Mesenteric fat pad (tissue), 1 donor: Measurements from ENCODE around the gene ANKRD35. TPM values are rescaled to one million over a fixed set of nuclear protein-coding genes. Genes with fewer than 3 reads are reported as not detected.

ENCODE experiments used
- microRNA-seq: library from miRNA; unstranded; fragments of <30 nt; microRNA quantifications from one replicate; pipeline ENCODE4 v1.2.0, GENCODE V29; 2020; ENCODE audit warnings: borderline number of aligned reads
- total RNA-seq: library from RNA; stranded (reverse); fragmentation: NEBNext Ultra II Directional; extraction: Animal tissue kit (Norgen Biotek cat#: 25700); gene quantifications from one replicate; pipeline ENCODE4 v1.2.1, GENCODE V29; 2021
- donor health status: DM: yes; HTN: yes; CAD: no.

The ANKRD35 gene
- total RNA-seq, 1 donor from 2014 or later: 4.3 TPM

Small RNAs within 50 kb of the gene (microRNA-seq; reads per million reads assigned to microRNA genes)
- not detected for gene MIR6736

Other genes with a start within 250 kb of the ANKRD35 start
- gene PDZK1, start 178.5 kb downstream of the ANKRD35 start, total RNA-seq: not detected
- not detected for gene CD160, start 166.4 kb downstream of the ANKRD35 start, total RNA-seq
- 15.1 TPM for gene RNF115, start 61.8 kb downstream of the ANKRD35 start, total RNA-seq
- 26.6 TPM for gene POLR3C, start 61.7 kb downstream of the ANKRD35 start, total RNA-seq
- 2.9 TPM for gene NUDT17, start 40.2 kb downstream of the ANKRD35 start, total RNA-seq
- 23.3 TPM for gene PIAS3, start 26.8 kb downstream of the ANKRD35 start, total RNA-seq
- gene ITGA10, start 24.2 kb upstream of the ANKRD35 start, total RNA-seq: 1.3 TPM
- 13.9 TPM for gene PEX11B, start 32.9 kb upstream of the ANKRD35 start, total RNA-seq
- gene RBM8A, start 41.6 kb upstream of the ANKRD35 start, total RNA-seq: 110 TPM
- 26.6 TPM for gene LIX1L, start 72.2 kb upstream of the ANKRD35 start, total RNA-seq
- 0.74 TPM for gene ANKRD34A, start 78.7 kb upstream of the ANKRD35 start, total RNA-seq
- 30.7 TPM for gene POLR3GL, start 78.8 kb upstream of the ANKRD35 start, total RNA-seq
- gene TXNIP, start 110.7 kb upstream of the ANKRD35 start, total RNA-seq: 692 TPM
- gene HJV, start 135.9 kb upstream of the ANKRD35 start, total RNA-seq: not detected